ENCODE results near the gene MINDY1. TPM values are rescaled to one million over a fixed set of nuclear protein-coding genes. Genes with fewer than 3 reads are reported as not detected.

MINDY1 gene
- total RNA-seq, 1 experiment from 2014 or later: 15.8 TPM

DNA sequence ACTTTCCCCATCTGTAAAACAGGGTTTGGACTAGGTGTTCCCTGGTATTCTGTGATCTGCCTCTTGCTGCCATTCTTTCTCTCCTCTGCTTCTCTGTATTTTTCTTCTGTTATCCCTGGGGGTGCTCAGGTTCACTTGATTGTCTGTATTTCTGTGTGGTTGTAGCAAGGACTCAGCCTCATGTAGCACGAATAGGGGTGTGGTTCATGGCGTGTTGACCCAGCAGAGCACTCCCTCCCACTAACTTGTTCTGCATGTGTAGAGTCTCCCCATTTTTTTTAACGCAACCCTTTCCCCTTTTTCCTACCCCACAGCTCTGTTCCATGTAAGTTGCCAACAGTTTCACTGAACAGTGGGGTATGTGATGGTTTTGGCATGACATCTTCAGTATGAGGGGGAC lies 28.5 kb upstream of the MINDY1 start:
- in situ Hi-C loops (cut with HindIII; ENCODE audit: low pct_unique_long_range_greater_than_20kb, low sequenced_read_pairs): no loop called here
- Histone ChIP-seq H3K4me3 (ENCODE audit: low read depth in 2 of 2, low read length in 2 of 2) (no peak overlapping the region), H3K27me3 (ENCODE audit: control insufficient read depth, insufficient read depth, low read length) (no peaks in the 10 kb centered on the region), H3K4me1 (ENCODE audit: control insufficient read depth, insufficient read depth, low read length) (no peaks in the 10 kb centered on the region), H3K27ac (ENCODE audit: low read length) (no peak overlapping the region), H3K9me3 (ENCODE audit: control insufficient read depth, insufficient read depth, low read depth, low read length) (no peaks in the 10 kb centered on the region), H3K36me3 (ENCODE audit: control insufficient read depth, insufficient read depth, low read length) (0 out of 2 replicates have a peak, but pooled peaks cover 2% of the 10 kb centered on the region)
- POLR2A ChIA-PET: no interaction called here
- ATAC-seq (no peak), DNase-seq (ENCODE audit: low read depth, low spot score) (no peak)
- TF ChIP-seq SIN3A (IDR thresholded peaks at IDR 0.05; ENCODE audit: borderline replicate concordance, insufficient read depth, low read depth, low read length) (no peak), POLR2AphosphoS5 (IDR thresholded peaks at IDR 0.05; ENCODE audit: low read depth, low read length) (no peak), TCF7L2 (IDR thresholded peaks at IDR 0.05; ENCODE audit: low read depth, low read length) (no peak)
- TF ChIP-seq, protein P1, sequence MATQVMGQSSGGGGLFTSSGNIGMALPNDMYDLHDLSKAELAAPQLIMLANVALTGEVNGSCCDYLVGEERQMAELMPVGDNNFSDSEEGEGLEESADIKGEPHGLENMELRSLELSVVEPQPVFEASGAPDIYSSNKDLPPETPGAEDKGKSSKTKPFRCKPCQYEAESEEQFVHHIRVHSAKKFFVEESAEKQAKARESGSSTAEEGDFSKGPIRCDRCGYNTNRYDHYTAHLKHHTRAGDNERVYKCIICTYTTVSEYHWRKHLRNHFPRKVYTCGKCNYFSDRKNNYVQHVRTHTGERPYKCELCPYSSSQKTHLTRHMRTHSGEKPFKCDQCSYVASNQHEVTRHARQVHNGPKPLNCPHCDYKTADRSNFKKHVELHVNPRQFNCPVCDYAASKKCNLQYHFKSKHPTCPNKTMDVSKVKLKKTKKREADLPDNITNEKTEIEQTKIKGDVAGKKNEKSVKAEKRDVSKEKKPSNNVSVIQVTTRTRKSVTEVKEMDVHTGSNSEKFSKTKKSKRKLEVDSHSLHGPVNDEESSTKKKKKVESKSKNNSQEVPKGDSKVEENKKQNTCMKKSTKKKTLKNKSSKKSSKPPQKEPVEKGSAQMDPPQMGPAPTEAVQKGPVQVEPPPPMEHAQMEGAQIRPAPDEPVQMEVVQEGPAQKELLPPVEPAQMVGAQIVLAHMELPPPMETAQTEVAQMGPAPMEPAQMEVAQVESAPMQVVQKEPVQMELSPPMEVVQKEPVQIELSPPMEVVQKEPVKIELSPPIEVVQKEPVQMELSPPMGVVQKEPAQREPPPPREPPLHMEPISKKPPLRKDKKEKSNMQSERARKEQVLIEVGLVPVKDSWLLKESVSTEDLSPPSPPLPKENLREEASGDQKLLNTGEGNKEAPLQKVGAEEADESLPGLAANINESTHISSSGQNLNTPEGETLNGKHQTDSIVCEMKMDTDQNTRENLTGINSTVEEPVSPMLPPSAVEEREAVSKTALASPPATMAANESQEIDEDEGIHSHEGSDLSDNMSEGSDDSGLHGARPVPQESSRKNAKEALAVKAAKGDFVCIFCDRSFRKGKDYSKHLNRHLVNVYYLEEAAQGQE (IDR thresholded peaks at IDR 0.05; ENCODE audit: insufficient read depth in 1 of 2, low read depth in 2 of 2, low read length in 1 of 2): no peak
- TF ChIP-seq, protein P2, sequence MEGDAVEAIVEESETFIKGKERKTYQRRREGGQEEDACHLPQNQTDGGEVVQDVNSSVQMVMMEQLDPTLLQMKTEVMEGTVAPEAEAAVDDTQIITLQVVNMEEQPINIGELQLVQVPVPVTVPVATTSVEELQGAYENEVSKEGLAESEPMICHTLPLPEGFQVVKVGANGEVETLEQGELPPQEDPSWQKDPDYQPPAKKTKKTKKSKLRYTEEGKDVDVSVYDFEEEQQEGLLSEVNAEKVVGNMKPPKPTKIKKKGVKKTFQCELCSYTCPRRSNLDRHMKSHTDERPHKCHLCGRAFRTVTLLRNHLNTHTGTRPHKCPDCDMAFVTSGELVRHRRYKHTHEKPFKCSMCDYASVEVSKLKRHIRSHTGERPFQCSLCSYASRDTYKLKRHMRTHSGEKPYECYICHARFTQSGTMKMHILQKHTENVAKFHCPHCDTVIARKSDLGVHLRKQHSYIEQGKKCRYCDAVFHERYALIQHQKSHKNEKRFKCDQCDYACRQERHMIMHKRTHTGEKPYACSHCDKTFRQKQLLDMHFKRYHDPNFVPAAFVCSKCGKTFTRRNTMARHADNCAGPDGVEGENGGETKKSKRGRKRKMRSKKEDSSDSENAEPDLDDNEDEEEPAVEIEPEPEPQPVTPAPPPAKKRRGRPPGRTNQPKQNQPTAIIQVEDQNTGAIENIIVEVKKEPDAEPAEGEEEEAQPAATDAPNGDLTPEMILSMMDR (IDR thresholded peaks at IDR 0.05): no peak
- intact Hi-C loops (cut with micrococcal nuclease; ENCODE audit: unreplicated experiment): no loop called here
- CTCF ChIA-PET: interaction anchor here (0.7 kb wide), 1 partner anchor 36 kb away, joined by 3 read pairs; no protein-coding TSS in a partner anchor
- BruUV-seq (replicated peaks): no TSS peak

DNA sequence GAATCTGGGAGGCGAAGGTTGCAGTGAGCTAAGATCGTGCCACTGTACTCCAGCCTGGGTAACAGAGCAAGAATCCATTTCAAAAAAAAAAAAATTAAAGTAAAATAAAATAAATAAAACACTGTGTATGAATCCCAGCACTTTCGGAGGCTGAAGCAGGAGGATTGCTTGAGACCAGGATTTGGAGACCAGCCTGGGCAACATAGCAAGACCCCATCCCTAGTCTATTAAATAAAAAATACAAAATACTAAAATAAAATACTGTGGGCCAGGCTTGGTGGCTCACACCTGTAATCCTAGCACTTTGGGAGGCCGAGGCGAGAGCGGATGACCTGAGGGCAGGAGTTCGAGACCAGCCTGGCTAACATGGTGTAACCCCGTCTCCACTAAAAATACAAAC lies 25.5 kb upstream of the MINDY1 start:
- Histone ChIP-seq H3K36me3 (ENCODE audit: control insufficient read depth, insufficient read depth, low read length) (0 out of 2 replicates have a peak, but pooled peaks cover 2% of the 10 kb centered on the region), H3K27ac (ENCODE audit: low read length) (no peak overlapping the region), H3K4me3 (ENCODE audit: low read depth in 2 of 2, low read length in 2 of 2) (no peak overlapping the region), H3K27me3 (ENCODE audit: control insufficient read depth, insufficient read depth, low read length) (no peaks in the 10 kb centered on the region), H3K4me1 (ENCODE audit: control insufficient read depth, insufficient read depth, low read length) (no peaks in the 10 kb centered on the region), H3K9me3 (ENCODE audit: control insufficient read depth, insufficient read depth, low read depth, low read length) (no peaks in the 10 kb centered on the region)
- ATAC-seq (no peak), DNase-seq (ENCODE audit: low read depth, low spot score) (no peak)
- intact Hi-C loops (cut with micrococcal nuclease; ENCODE audit: unreplicated experiment): no loop called here
- in situ Hi-C loops (cut with HindIII; ENCODE audit: low pct_unique_long_range_greater_than_20kb, low sequenced_read_pairs): no loop called here
- TF ChIP-seq, protein P1 (IDR thresholded peaks at IDR 0.05; ENCODE audit: insufficient read depth in 1 of 2, low read depth in 2 of 2, low read length in 1 of 2): no peak
- TF ChIP-seq TCF7L2 (IDR thresholded peaks at IDR 0.05; ENCODE audit: low read depth, low read length) (no peak), SIN3A (IDR thresholded peaks at IDR 0.05; ENCODE audit: borderline replicate concordance, insufficient read depth, low read depth, low read length) (no peak), POLR2AphosphoS5 (IDR thresholded peaks at IDR 0.05; ENCODE audit: low read depth, low read length) (no peak)
- TF ChIP-seq, protein P2 (IDR thresholded peaks at IDR 0.05): no peak
- ChIA-PET POLR2A (interaction anchor here (0.7 kb wide), 1 partner anchor 109 kb away, joined by 5 read pairs; no protein-coding TSS in a partner anchor), CTCF (no interaction called here)
- BruUV-seq (replicated peaks): no TSS peak
